ENCODE measurements around the gene DHX58.

The DHX58 gene

GRCh38 chr17:42096360-42097111 lies 16.0 kb downstream of the DHX58 start:
- H3K27ac ChIP-seq = no peak overlapping the region
- TF ChIP-seq CTCF (conservative IDR thresholded peaks at IDR 0.05) = no peak

- no peak overlapping the region for H3K27ac ChIP-seq
- TF ChIP-seq CTCF (conservative IDR thresholded peaks at IDR 0.05) = no peak
Observed at GRCh38 chr17:42094375-42095069, 18.0 kb downstream of the DHX58 start.

DNA sequence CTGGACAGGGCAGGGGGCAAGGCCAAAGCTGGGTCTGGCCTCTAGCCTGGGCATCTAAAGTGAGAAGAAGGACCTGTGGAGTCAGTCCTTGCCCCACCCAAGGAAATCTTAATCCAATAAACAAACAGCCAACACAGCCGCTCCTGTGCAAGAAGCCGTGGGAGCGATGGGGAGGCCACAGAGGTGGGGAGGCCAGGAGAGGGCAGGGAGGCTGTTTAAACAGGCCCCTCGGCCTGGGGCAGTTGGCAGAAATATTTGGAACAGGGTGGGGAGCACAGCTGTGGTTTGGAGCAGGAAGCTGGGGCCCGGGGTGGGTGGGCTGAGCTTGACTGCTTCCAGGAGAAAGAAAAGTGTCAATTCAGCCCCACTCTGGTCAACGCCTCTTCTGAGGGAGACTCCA lies 19.6 kb downstream of the DHX58 start:
- no peak for TF ChIP-seq CTCF (conservative IDR thresholded peaks at IDR 0.05)

GRCh38 chr17:42090964-42091790 lies 21.3 kb downstream of the DHX58 start:
- TF ChIP-seq CTCF (conservative IDR thresholded peaks at IDR 0.05) = no peak

More for the DNA sequence above, 19.6 kb downstream of the DHX58 start:
- H3K27ac ChIP-seq = no peak overlapping the region

DNA sequence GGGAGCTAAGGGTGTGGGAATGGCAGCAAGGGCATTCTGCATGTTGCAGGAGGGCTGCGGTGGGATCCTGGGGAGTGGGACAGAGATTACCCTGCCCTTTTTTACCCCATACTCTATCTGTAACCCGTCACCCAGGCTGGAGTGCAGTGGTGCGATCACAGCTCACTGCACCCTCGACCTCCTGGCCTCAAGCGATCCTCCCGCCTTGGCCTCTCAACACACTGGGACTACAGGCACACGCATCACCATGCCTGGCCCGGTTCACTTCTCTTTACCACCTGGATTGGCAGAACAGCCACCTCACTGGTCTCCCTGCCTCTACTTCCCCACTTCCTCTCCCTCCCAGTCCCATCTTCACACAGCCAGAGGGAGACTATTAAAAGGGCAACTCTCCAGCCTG lies 23.8 kb downstream of the DHX58 start:
- TF ChIP-seq CTCF (conservative IDR thresholded peaks at IDR 0.05) = no peak
- no peak overlapping the region for H3K27ac ChIP-seq

More at GRCh38 chr17:42090964-42091790, 21.3 kb downstream of the DHX58 start:
- no peak overlapping the region for H3K27ac ChIP-seq

GRCh38 chr17:42087736-42088705 lies 24.5 kb downstream of the DHX58 start:
- no peak for TF ChIP-seq CTCF (conservative IDR thresholded peaks at IDR 0.05)
- H3K27ac ChIP-seq = no peak overlapping the region

Data from VCaP (cell line).